ENCODE measurements around the gene ZP1. TPM values are rescaled to one million over a fixed set of nuclear protein-coding genes. Genes with fewer than 3 reads are reported as not detected.

The ZP1 gene
- total and polyA plus RNA-seq, 10 donors: 0.05 to 0.07 TPM; not detected in 8

GRCh38 chr11:60895687-60896086, 28.3 kb downstream of the ZP1 start:
- H3K9me3 ChIP-seq: no peaks in the 10 kb centered on the region
- H3K27ac ChIP-seq: no peak overlapping the region
- H3K27me3 ChIP-seq (replicated peaks in 1 of 7): no peaks in the 10 kb centered on the region
- DNase-seq: no peak
- H3K36me3 ChIP-seq: peaks cover 7 to 99% (median 90%) of the 10 kb centered on the region in 6 donors
- no peak for TF ChIP-seq POLR2AphosphoS5 (IDR thresholded peaks at IDR 0.05)
- TF ChIP-seq CTCF (IDR thresholded peaks at IDR 0.05 in 8 of 11, conservative IDR thresholded peaks at IDR 0.05 in 3 of 11): no peak
- TF ChIP-seq POLR2A (IDR thresholded peaks at IDR 0.05): no peak
- intact Hi-C loops (cut with DNase I; ENCODE audit: low total_unique reads): no loop called here
- no peak overlapping the region for H3K4me3 ChIP-seq
- WGBS, 5 donors: 75 to 90% (median 80%) methylated on average over 5 of the region's 5 CpGs
- peaks cover 0 to 20% (median 11%) of the 10 kb centered on the region in 6 donors for H3K4me1 ChIP-seq

- Histone ChIP-seq H3K27me3 (replicated peaks in 1 of 7) (no peaks in the 10 kb centered on the region), H3K9me3 (no peaks in the 10 kb centered on the region), H3K4me3 (no peak overlapping the region), H3K27ac (no peak overlapping the region), H3K4me1 (peaks cover 0 to 9% (median 4%) of the 10 kb centered on the region in 6 donors), H3K36me3 (peaks cover 9 to 100% (median 99%) of the 10 kb centered on the region in 6 donors)
- WGBS, 5 donors: 91 to 96% (median 94%) methylated on average over 4 of the region's 4 CpGs
- DNase-seq: no peak
- TF ChIP-seq POLR2A (IDR thresholded peaks at IDR 0.05) (no peak), CTCF (IDR thresholded peaks at IDR 0.05 in 8 of 11, conservative IDR thresholded peaks at IDR 0.05 in 3 of 11) (no peak), POLR2AphosphoS5 (IDR thresholded peaks at IDR 0.05) (no peak)
- intact Hi-C loops (cut with DNase I; ENCODE audit: low total_unique reads): no loop called here
Observed at GRCh38 chr11:60897496-60897895, 30.2 kb downstream of the ZP1 start.

- Histone ChIP-seq H3K27me3 (replicated peaks in 1 of 7) (no peaks in the 10 kb centered on the region), H3K36me3 (peaks cover 9 to 97% (median 92%) of the 10 kb centered on the region in 6 donors), H3K4me1 (peaks cover 2 to 22% (median 12%) of the 10 kb centered on the region in 6 donors), H3K9me3 (no peaks in the 10 kb centered on the region), H3K4me3 (no peak overlapping the region), H3K27ac (peak overlapping the region in 1 of 8 donors; percentile 40)
- DNase-seq: no peak
- no peak for TF ChIP-seq POLR2AphosphoS5 (IDR thresholded peaks at IDR 0.05)
- no peak for TF ChIP-seq POLR2A (IDR thresholded peaks at IDR 0.05)
- TF ChIP-seq CTCF (IDR thresholded peaks at IDR 0.05 in 8 of 11, conservative IDR thresholded peaks at IDR 0.05 in 3 of 11): peak; percentile 68 to 96 (median 88)
- intact Hi-C loops (cut with DNase I; ENCODE audit: low total_unique reads): no loop called here
- 58 to 63% (median 60%) methylated on average over 12 of the region's 12 CpGs for WGBS, 5 donors
Observed at GRCh38 chr11:60899046-60899936, 31.9 kb downstream of the ZP1 start.

GRCh38 chr11:60899977-60900376, 32.6 kb downstream of the ZP1 start:
- H3K4me3 ChIP-seq: no peak overlapping the region
- WGBS, 5 donors: 63 to 82% (median 76%) methylated on average over 4 of the region's 4 CpGs
- intact Hi-C loops (cut with DNase I; ENCODE audit: low total_unique reads): loop anchor here (5.0 kb wide), 1 partner anchor 58 kb away; the partner anchor contains the start of gene CCDC86
- no peaks in the 10 kb centered on the region for H3K27me3 ChIP-seq (replicated peaks in 1 of 7)
- no peak for TF ChIP-seq POLR2AphosphoS5 (IDR thresholded peaks at IDR 0.05)
- TF ChIP-seq CTCF (IDR thresholded peaks at IDR 0.05 in 8 of 11, conservative IDR thresholded peaks at IDR 0.05 in 3 of 11): no peak
- TF ChIP-seq POLR2A (IDR thresholded peaks at IDR 0.05): no peak
- H3K27ac ChIP-seq: peak overlapping the region in 1 of 8 donors; percentile 40
- DNase-seq: no peak
- peaks cover 9 to 90% (median 86%) of the 10 kb centered on the region in 6 donors for H3K36me3 ChIP-seq
- no peaks in the 10 kb centered on the region for H3K9me3 ChIP-seq
- peaks cover 9 to 29% (median 19%) of the 10 kb centered on the region in 6 donors for H3K4me1 ChIP-seq

Data from spleen (tissue), 11 donors.